HUES48 (cell line): Measurements from ENCODE around the gene CACNA1C.

Experiments used
- H3K27ac ChIP-seq: one replicate; pipeline ENCODE4 v1.7.0; 2013; ENCODE audit warnings: low read depth, low read length, inconsistent platforms
- H3K27me3 ChIP-seq: 2 replicates; pipeline ENCODE4 v1.6.1; 2013; ENCODE audit warnings: mild to moderate bottlenecking, low read length; ENCODE audit not compliant: control insufficient read depth, insufficient read depth
- H3K36me3 ChIP-seq: 2 replicates; pipeline ENCODE4 v1.6.1; 2013; ENCODE audit warnings: low read length; ENCODE audit not compliant: control insufficient read depth, insufficient read depth
- H3K4me1 ChIP-seq: 2 replicates; pipeline ENCODE4 v1.6.1; 2013; ENCODE audit warnings: mild to moderate bottlenecking, low read length; ENCODE audit not compliant: control insufficient read depth, insufficient read depth
- H3K4me3 ChIP-seq: 2 replicates; pipeline ENCODE4 v1.5.1; 2013; ENCODE audit warnings: mild to moderate bottlenecking, low read depth, low read length
- H3K9ac ChIP-seq: 2 replicates; pipeline ENCODE4 v1.6.1; 2013; ENCODE audit warnings: mild to moderate bottlenecking, low read depth, low read length, moderate library complexity
- H3K9me3 ChIP-seq: 2 replicates; pipeline ENCODE4 v1.6.1; 2013; ENCODE audit warnings: low read length; ENCODE audit not compliant: control insufficient read depth, insufficient read depth

The CACNA1C gene

GRCh38 chr12:2653461-2653965 lies 600.7 kb downstream of the CACNA1C start:
- H3K27me3 ChIP-seq, result no peaks in the 10 kb centered on the region
- H3K4me1 ChIP-seq, result no peaks in the 10 kb centered on the region
- no peak overlapping the region for H3K4me3 ChIP-seq
- no peaks in the 10 kb centered on the region for H3K9me3 ChIP-seq
- H3K27ac ChIP-seq, result no peak overlapping the region
- H3K36me3 ChIP-seq, result no peaks in the 10 kb centered on the region
- no peak overlapping the region for H3K9ac ChIP-seq

GRCh38 chr12:2654311-2654710 lies 601.5 kb downstream of the CACNA1C start:
- Histone ChIP-seq H3K9ac (no peak overlapping the region), H3K4me1 (no peaks in the 10 kb centered on the region), H3K27ac (no peak overlapping the region), H3K9me3 (no peaks in the 10 kb centered on the region), H3K27me3 (no peaks in the 10 kb centered on the region), H3K36me3 (no peaks in the 10 kb centered on the region), H3K4me3 (no peak overlapping the region)

- Histone ChIP-seq H3K27me3 (no peaks in the 10 kb centered on the region), H3K9ac (no peak overlapping the region), H3K4me3 (no peak overlapping the region), H3K27ac (no peak overlapping the region), H3K4me1 (no peaks in the 10 kb centered on the region), H3K9me3 (no peaks in the 10 kb centered on the region), H3K36me3 (no peaks in the 10 kb centered on the region)
Measured at GRCh38 chr12:2654741-2655140, 602.0 kb downstream of the CACNA1C start.

- no peak overlapping the region for H3K27ac ChIP-seq
- H3K9ac ChIP-seq, result no peak overlapping the region
- H3K4me1 ChIP-seq, result no peaks in the 10 kb centered on the region
- no peak overlapping the region for H3K4me3 ChIP-seq
- no peaks in the 10 kb centered on the region for H3K27me3 ChIP-seq
- no peaks in the 10 kb centered on the region for H3K36me3 ChIP-seq
- H3K9me3 ChIP-seq, result no peaks in the 10 kb centered on the region
Measured at GRCh38 chr12:2662524-2662923, 609.7 kb downstream of the CACNA1C start.

GRCh38 chr12:2664721-2665577 lies 612.2 kb downstream of the CACNA1C start:
- H3K4me3 ChIP-seq, result no peak overlapping the region
- no peaks in the 10 kb centered on the region for H3K36me3 ChIP-seq
- no peak overlapping the region for H3K9ac ChIP-seq
- H3K9me3 ChIP-seq, result no peaks in the 10 kb centered on the region
- H3K27me3 ChIP-seq, result no peaks in the 10 kb centered on the region
- H3K27ac ChIP-seq, result no peak overlapping the region
- H3K4me1 ChIP-seq, result no peaks in the 10 kb centered on the region

- Histone ChIP-seq H3K9ac (no peak overlapping the region), H3K27me3 (no peaks in the 10 kb centered on the region), H3K36me3 (no peaks in the 10 kb centered on the region), H3K27ac (no peak overlapping the region), H3K9me3 (no peaks in the 10 kb centered on the region), H3K4me3 (no peak overlapping the region), H3K4me1 (no peaks in the 10 kb centered on the region)
Measured at GRCh38 chr12:2666411-2666810, 613.6 kb downstream of the CACNA1C start.

- H3K9me3 ChIP-seq, result no peaks in the 10 kb centered on the region
Measured at GRCh38 chr12:2666846-2667245, 614.1 kb downstream of the CACNA1C start.

GRCh38 chr12:2667716-2668440 lies 615.1 kb downstream of the CACNA1C start:
- Histone ChIP-seq H3K27me3 (no peaks in the 10 kb centered on the region), H3K27ac (no peak overlapping the region), H3K36me3 (no peaks in the 10 kb centered on the region), H3K4me3 (no peak overlapping the region), H3K9ac (no peak overlapping the region), H3K9me3 (no peaks in the 10 kb centered on the region), H3K4me1 (no peaks in the 10 kb centered on the region)

More at GRCh38 chr12:2666846-2667245, 614.1 kb downstream of the CACNA1C start:
- Histone ChIP-seq H3K27me3 (no peaks in the 10 kb centered on the region), H3K36me3 (no peaks in the 10 kb centered on the region), H3K4me3 (no peak overlapping the region), H3K27ac (no peak overlapping the region), H3K4me1 (no peaks in the 10 kb centered on the region), H3K9ac (no peak overlapping the region)

- Histone ChIP-seq H3K27me3 (no peaks in the 10 kb centered on the region), H3K4me1 (no peaks in the 10 kb centered on the region), H3K27ac (no peak overlapping the region), H3K9ac (no peak overlapping the region), H3K36me3 (no peaks in the 10 kb centered on the region), H3K9me3 (no peaks in the 10 kb centered on the region), H3K4me3 (no peak overlapping the region)
Measured at GRCh38 chr12:2668816-2669215, 616.0 kb downstream of the CACNA1C start.

GRCh38 chr12:2669560-2669959 lies 616.8 kb downstream of the CACNA1C start:
- H3K4me1 ChIP-seq, result no peaks in the 10 kb centered on the region
- H3K4me3 ChIP-seq, result no peak overlapping the region
- no peak overlapping the region for H3K9ac ChIP-seq
- no peak overlapping the region for H3K27ac ChIP-seq
- no peaks in the 10 kb centered on the region for H3K9me3 ChIP-seq
- no peaks in the 10 kb centered on the region for H3K27me3 ChIP-seq
- H3K36me3 ChIP-seq, result no peaks in the 10 kb centered on the region

GRCh38 chr12:2672863-2673262 lies 620.1 kb downstream of the CACNA1C start:
- Histone ChIP-seq H3K27me3 (no peaks in the 10 kb centered on the region), H3K27ac (no peak overlapping the region), H3K4me3 (no peak overlapping the region), H3K9me3 (no peaks in the 10 kb centered on the region), H3K9ac (no peak overlapping the region), H3K36me3 (no peaks in the 10 kb centered on the region), H3K4me1 (no peaks in the 10 kb centered on the region)
